ENCODE data around the gene CEP131.
"Not testable (repeated sequence)": the region's sequence is repeated elsewhere in the genome, so short reads cannot be mapped to it uniquely, and the experiment has no call there.

CEP131 gene

GRCh38 chr17:81228834-81229665 lies 6.3 kb upstream of the CEP131 start:
- DNase-seq (ENCODE audit: extremely low read depth in 1 of 2, low read depth in 1 of 2): no peak

DNA sequence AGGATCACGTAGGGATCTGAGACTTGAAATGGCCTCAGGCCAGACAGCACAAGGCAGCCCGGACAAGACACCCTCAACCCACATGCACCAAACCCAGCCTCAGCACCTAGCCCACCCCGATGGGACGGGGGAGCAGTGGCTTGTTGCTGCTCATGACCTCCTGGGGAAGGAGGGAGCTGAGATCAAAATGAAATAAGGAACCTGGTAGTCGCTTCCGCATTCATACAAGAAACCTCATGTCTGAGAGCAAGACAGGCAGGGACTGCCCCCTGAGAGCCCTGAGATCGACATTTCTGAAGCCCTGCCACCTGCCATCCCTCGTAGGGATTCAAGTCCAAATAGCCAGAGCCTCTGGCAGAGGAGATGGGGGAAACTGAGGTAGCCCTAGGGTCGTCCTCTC lies 5.7 kb upstream of the CEP131 start:
- DNase-seq (ENCODE audit: extremely low read depth in 1 of 2, low read depth in 1 of 2): no peak

- not testable (repeated sequence) for DNase-seq (ENCODE audit: extremely low read depth in 1 of 2, low read depth in 1 of 2)
These were observed 4.9 kb upstream of the CEP131 start for GRCh38 chr17:81227630-81228029.

GRCh38 chr17:81223762-81224130 lies 981 bp upstream of the CEP131 start:
- no peak for DNase-seq (ENCODE audit: extremely low read depth in 1 of 2, low read depth in 1 of 2)

DNA sequence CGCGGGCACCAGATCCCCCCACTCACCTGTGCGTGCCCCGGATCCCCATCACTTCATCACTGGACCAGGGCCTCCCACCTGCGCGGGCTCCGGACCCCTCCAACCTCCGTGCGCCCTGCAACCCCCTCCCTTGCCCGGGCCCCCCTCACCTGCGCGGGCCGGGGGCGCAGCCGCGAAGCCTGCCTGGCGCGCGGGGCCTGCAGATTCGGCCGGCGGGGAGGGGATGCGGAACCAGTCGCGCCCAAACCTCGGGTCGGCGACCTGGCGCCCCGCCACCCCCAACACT lies 202 bp downstream of the CEP131 start:
- DNase-seq (ENCODE audit: extremely low read depth in 1 of 2, low read depth in 1 of 2): no peak

DNA sequence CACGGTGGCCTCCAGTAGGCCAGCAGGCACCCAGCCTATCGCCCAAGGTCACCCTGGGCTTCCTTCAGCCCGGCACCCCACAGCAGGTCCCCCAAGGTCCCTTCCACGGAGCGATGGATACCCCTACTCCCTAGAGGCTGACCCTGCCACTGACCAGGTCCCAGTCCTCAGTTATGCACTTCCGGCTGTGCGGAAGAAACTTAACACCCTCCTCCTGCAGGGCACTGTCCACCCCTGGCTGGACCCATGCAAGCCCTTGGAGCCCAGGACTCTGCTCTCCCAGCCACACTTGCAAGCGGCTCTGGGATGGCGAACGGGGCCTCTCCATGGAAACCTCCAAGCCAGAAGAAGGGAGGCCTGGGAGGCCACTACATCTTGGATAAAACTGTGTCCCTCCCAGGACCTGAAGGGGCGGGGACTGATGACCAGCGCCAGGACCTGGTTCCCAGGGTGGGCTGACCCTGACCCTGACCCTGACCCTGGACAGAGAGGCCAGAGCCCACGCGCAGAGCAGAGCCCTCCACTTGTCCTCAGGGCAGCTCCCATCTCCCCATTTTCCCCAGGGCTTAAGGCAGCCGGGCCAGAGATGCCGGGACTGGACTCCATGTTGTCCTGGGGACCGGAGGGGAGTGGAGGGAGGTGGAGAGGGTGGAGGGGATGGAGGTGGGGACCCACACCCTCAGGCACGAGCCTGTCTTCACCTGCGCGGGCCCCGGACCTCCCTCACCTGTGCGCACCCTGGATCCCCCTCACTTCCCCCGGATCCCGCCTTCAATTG lies 734 bp downstream of the CEP131 start:
- no peak for DNase-seq (ENCODE audit: extremely low read depth in 1 of 2, low read depth in 1 of 2)

- no peak for DNase-seq (ENCODE audit: extremely low read depth in 1 of 2, low read depth in 1 of 2)
These were observed 1.4 kb downstream of the CEP131 start for GRCh38 chr17:81221371-81221841.

DNA sequence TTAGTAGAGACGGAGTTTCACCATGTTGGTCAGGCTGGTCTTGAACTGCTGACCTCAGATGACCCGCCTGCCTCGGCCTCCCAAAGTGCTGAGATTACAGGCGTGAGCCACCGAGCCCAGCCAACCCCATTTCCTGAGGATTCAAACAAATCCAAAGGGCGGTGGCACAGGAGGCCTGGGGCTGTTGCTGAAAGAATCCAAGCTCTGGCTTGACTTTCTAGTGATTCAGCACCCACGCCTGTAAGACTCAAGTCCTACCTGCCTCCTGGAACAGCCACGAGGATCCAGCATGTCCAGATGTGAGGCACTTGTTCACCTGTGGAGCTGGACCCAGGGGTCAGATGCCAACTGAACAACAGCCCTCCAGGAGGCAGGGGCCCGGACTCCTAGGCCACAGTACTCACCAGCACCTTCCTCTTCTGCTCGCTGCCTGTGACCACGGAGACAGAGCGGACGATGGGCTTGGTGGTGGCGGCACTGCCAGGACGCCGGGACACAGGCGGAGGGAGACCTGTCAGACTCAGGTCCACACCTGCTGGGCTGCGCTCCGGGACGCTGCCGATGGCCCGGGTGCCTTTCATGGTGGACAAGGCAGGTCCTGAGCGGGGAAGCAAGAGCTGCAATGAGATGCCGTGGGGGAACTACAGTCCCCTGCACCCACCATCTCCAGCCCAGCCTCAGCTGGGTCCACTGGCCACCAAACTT lies 3.1 kb downstream of the CEP131 start:
- no peak for DNase-seq (ENCODE audit: extremely low read depth in 1 of 2, low read depth in 1 of 2)

GRCh38 chr17:81218991-81219390 lies 3.8 kb downstream of the CEP131 start:
- no peak for DNase-seq (ENCODE audit: extremely low read depth in 1 of 2, low read depth in 1 of 2)

GRCh38 chr17:81218459-81218858 lies 4.3 kb downstream of the CEP131 start:
- no peak for DNase-seq (ENCODE audit: extremely low read depth in 1 of 2, low read depth in 1 of 2)

DNA sequence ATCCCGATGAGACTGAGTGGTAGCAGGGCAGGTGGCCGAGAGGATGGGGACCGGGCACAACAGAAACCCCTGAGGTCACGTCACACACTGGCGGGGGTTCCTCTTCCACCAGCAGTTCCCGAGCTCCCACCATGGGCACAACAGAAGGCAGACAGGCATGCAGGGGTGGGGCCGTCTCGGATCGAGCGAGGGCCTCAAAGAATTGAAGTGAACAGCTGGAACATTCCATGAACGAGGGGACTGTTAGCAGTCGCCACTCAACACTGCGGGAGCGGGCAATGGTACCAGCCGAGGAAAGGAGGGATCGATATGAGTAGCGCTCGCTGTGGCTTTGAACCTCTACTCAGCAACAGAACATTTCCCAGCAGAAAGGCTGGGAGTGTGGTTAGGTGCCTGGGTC lies 5.3 kb downstream of the CEP131 start:
- DNase-seq (ENCODE audit: extremely low read depth in 1 of 2, low read depth in 1 of 2): no peak

DNA sequence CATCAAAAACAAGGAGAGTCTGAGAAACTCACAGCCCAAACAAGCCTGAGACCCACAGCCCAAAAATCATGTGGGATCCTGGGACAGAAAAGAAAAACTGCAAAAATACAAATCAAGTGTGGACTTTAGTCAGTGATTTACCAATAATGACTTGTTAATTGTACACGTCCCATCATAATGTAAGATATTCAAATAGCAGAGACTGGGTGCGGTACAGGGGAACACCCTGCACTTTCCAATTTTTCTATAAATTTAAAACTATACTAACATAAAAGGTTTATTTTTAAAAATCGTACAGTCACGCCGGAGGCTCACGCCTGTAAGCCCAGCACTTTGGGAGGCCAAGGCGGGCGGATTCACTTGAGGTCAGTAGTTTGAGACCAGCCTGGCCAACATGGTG lies 8.8 kb downstream of the CEP131 start:
- DNase-seq (ENCODE audit: extremely low read depth in 1 of 2, low read depth in 1 of 2): no peak

DNA sequence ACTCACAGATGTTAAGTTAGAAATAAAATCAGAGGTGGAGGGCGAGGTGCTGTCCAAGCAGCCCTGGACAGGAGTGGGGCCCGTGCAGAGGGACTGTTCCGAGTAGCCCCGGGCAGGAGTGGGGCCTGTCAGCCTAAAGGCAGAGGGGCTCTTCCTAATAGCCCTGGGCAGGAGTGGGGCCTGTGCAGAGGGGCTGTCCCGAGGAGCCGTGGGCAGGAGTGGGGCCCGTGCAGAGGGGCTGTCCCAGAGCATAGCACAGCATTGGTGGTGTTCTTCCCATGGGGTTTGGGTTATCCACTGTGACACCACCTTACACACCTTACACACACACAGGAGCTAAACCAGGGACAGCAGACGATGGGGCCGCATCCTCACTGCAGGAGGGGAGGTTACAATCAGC lies 10.4 kb downstream of the CEP131 start:
- DNase-seq (ENCODE audit: extremely low read depth in 1 of 2, low read depth in 1 of 2): no peak

- no peak for DNase-seq (ENCODE audit: extremely low read depth in 1 of 2, low read depth in 1 of 2)
These were observed 11.9 kb downstream of the CEP131 start for GRCh38 chr17:81210868-81211267.

DNA sequence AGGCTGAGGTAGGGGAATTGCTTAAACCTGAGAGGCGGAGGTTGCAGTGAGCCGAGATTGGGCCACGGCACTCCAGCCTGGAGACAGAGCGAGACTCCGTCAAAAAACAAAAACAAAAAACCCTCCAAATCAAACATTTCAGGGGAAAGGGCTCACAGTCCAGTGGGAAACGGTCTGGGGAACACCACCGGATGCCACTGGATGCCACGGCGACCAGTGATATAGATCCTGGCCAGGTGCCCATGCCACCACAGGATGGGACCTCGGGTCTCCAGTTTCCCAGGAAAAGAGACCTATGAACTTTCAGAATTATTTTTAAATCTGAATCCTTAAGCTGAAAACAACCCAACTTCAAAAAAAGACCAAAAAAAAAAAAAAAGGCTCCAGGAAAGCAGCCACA lies 12.3 kb downstream of the CEP131 start:
- DNase-seq (ENCODE audit: extremely low read depth in 1 of 2, low read depth in 1 of 2): no peak

DNA sequence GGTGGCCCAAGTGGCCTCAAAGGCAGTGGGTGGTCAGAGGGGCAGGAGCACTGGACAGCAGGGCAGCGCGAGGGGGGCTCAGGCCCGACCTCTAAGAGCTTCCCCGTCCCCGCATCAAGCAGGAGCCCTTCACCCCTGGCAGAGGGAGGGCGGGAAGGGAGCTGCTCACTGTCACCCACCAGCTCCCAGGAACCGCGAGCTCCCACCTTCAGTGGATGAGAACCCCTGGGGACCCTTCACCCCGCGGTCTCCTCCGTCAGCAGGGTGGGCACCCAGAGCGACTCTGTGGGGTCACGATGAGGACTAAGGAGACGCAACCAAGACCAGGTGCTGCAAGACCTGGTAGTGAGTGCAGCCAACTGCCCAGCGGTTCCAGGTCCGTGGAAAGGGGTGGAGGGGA lies 13.6 kb downstream of the CEP131 start:
- no peak for DNase-seq (ENCODE audit: extremely low read depth in 1 of 2, low read depth in 1 of 2)

GRCh38 chr17:81208651-81209050 lies 14.1 kb downstream of the CEP131 start:
- DNase-seq (ENCODE audit: extremely low read depth in 1 of 2, low read depth in 1 of 2): no peak

DNA sequence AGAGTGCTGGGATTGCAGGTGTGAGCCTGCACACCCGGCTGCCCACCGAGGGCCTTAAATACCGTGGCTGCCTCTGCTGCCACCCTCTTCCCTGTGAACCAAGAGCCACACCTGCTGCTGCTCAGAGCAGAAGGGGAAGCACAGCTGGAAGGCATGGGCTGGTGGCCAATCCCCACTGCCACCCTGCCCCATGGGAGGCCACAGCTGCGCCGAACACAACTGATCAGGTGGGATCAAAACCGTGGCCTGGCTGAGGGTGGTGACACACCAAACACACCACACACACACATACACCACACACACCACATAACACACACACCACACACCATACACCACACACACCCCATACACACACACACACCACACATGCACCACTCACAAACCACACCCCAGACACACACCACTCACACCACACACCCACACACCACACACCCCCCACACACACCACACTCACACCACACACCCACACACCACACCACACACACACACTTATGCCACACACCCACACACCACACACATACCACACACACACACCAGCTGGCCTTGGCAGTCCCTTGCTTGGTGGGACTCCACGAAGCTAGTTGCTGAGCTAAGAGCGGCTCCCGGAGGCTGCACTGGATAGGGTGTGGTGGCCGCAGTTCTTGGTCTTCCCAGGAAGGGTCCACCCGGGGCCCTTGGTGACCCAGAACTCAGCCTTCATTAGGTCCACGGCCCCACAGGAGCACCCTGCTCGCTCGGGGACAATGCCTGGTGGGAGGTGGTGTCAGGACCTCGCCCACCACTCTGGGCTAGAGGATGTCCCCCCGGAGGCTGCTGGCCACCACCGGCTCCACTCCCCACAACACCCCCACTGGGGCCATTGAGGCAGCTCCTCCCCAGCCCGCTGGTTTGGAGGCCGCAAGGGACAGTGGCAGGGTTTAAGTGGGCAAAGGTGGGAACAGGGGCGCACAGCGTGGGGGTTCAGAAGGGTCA lies 14.9 kb downstream of the CEP131 start:
- no peak for DNase-seq (ENCODE audit: extremely low read depth in 1 of 2, low read depth in 1 of 2)

DNA sequence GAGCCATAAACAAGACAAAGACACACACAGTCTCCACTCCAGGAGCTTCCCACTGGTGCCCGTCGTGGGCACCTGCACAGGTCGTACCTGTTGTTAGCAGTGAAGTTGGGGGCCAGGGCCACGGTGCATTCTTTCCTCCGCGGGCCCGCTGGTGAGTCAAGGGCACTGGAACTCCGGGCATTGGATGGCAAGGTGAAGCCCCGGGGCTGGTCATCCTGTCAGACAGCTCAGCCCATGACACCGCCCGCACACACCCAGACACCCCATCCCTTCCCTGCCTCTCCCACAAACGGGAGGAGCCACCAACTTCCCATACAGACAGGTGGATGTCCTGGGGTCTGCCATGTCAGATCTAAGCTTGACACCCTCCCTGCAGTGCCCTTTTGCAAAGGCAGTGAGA lies 16.1 kb downstream of the CEP131 start:
- no peak for DNase-seq (ENCODE audit: extremely low read depth in 1 of 2, low read depth in 1 of 2)

DNA sequence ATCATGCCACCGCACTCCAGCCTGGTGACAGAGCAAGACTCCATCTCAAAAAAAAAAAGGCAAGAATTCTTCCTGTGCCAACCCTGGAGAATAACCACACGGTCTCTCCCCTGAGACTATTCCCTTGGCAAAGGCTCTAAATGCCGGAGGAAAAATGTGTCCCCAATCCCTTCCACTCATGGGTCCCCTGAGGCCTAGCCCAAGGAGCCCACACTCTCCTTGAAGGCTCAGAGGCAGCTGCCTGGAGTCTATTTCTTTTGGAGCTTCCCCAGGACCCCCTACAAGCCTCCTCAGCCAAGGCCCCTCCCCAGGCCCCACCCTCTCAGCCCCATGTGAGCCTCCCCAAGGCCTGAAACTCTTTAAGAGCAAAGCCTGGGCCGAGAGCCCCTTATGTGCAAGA lies 16.6 kb downstream of the CEP131 start:
- no peak for DNase-seq (ENCODE audit: extremely low read depth in 1 of 2, low read depth in 1 of 2)

GRCh38 chr17:81204578-81204977 lies 18.2 kb downstream of the CEP131 start:
- DNase-seq (ENCODE audit: extremely low read depth in 1 of 2, low read depth in 1 of 2): no peak

All from activated CD8-positive, alpha-beta memory T cell treated with anti-CD3 and anti-CD28 coated beads for 1 hour (primary cell).